RPMI7951 (cell line): ENCODE measurements around the gene SGSM2. TPM values are rescaled to one million over a fixed set of nuclear protein-coding genes. Genes with fewer than 3 reads are reported as not detected.

ENCODE experiments used
- DNase-seq: peaks from one replicate; pipeline ENCODE4 v3.0.0-alpha.2; 2012; ENCODE audit warnings: low read depth
- total RNA-seq: library from RNA; depleted of rRNA; stranded (reverse); fragments of >200 nt; shearing (Covaris generic); gene quantifications from 2 replicates; pipeline ENCODE4 v1.2.3, GENCODE V29; 2014; rRNA removed

Gene SGSM2
- 9.1 and 9.5 TPM in 2 replicates for total RNA-seq

- peak; percentile 39 for DNase-seq
Measured at GRCh38 chr17:2336852-2337543, at the start of gene SGSM2. TSS of gene SGSM2 (plus strand) at chr17:2337501. CDS start at chr17:2337689, 188 bp downstream.

GRCh38 chr17:2289878-2290478, 47.3 kb upstream of the SGSM2 start:
- no peak for DNase-seq

DNA sequence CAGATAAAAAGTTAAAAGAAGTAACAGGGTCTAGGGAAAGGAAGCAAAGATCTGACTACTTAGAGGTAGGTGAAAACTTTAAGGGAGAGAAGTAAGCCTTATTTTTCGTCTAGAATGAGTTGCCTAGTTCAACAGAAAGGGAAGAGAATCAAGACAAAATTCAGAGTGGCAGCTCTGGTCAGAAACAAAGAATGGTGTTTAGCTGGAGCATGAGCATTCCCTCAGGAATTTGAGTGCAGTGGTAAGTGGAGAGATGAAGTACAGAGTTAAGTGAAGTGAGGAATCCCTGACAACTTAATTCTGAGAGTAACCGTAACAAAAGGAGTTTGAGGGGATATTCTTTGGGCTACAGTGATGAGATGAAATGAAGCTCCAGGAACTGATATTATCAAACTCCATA, 45.2 kb upstream of the SGSM2 start:
- DNase-seq: no peak

- no peak for DNase-seq
Measured at GRCh38 chr17:2295575-2295974, 41.7 kb upstream of the SGSM2 start.

DNA sequence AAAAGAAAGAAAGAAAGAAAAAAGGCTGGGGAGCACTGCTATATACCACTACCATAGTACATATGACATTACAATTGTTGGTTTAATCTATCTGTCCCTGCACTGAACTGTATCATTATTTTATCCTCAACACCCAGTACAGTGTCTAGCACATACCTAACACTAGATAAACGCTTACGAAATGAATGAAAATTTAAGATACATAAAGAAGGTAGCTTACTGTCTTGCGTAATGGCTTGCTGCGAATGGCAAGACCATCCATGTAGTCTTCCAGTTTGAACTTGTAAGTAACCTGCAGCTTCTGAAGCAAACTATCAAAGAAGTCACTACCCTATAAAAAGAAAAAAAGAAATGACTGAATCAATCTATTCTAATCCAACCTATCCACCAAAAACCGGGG, 40.3 kb upstream of the SGSM2 start:
- no peak for DNase-seq

DNA sequence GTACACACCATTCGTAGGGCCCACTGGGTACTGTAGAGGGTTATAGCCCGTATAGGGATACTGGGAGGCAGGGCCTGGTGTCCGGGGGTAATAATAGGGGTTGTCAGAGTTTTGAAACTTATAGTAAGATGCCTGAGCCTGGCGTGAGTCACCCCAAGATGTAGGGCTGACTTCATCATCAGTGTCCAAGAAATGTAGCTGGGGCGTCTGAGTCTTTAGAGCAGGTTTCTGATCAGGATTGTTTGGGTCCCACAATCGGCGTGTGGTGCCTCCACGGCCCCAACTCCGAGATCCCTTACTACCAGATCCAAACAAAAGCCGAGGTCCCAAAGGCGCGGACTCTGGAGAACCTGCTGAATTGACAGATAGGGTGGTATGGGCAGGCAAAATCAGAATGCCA, 38.2 kb upstream of the SGSM2 start:
- no peak for DNase-seq

- no peak for DNase-seq
Measured at GRCh38 chr17:2299756-2300155, 37.5 kb upstream of the SGSM2 start.

- DNase-seq: no peak
Measured at GRCh38 chr17:2302778-2303203, 34.5 kb upstream of the SGSM2 start.

DNA sequence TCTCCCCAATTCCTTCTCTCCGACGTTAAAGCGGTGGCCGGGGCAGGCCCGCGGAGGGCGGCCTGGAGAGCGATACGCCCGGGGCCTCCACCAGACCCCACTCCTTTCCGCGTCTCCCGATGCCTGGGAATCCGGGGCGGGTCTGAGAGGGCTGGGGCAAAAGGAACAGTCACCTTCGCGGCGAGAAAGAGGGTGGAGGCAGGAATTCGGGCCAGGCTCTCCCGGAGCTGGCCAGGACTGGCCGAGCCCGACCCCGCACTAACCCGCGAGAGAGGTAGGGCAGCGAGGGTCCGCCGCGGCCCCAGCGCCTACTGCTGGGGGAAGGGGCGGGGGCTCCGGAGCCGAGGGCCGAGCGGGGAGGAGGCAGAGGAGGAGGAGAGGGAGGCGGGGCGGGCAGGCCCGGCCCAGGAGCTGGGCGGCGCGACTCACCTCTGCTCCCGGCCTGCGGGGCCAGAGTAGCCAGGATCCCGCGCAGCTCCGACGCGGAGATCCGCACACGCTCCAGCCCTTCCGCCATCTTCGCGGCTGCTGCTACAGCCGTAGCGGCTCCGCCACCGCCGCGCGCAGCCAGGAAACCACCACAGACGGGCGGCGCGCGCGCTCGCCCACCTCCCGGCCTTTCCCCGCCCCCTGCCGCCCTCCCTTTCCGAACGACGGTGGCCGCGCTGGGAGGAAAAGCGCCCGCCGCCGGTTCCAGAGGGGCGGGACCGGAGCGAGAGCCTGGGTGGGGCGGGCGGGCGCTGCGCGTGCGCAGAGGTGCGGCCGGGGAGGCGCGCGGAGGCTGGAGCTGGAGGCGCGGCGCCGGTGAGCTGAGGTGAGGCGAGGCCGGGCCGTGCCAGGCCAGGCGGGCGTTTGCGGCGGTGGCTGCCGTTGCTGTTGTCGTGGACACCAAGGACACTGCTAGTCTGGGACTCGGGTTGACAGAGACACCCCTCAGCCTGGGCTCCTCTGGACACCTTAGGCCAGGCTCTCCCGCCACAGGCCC, 33.8 kb upstream of the SGSM2 start, which contains the start of the genes SMG6 and SRR:
TSS of gene SMG6 (minus strand) at position 582 of the 985 bp plus-strand sequence. CDS start at position 517, 65 bp downstream.
TSS of gene SRR (plus strand) at position 747 of the 985 bp plus-strand sequence. CDS start 11,611 bp downstream, outside the sequence.
- peak; percentile 82 for DNase-seq

DNA sequence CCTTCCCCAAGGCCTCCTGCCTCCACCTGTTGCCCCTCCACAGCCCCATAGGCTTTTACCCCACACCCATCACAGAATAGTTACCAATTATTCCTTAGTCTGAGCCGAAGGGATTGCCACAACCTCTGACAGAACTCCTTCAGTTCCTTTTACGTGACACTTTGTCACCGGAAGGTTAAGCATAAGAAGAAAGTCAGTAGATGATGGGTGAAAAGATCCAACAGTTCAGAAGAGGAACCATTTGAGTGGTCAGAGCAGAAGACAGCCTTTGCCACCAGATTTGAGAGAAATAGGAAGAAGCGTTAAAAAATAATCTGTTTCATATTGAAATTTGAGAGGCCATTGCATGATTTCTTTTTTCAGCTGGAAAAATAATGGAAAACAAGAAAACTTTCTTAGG, 32.4 kb upstream of the SGSM2 start:
- no peak for DNase-seq

- DNase-seq: no peak
Measured at GRCh38 chr17:2309338-2310154, 27.8 kb upstream of the SGSM2 start.

DNA sequence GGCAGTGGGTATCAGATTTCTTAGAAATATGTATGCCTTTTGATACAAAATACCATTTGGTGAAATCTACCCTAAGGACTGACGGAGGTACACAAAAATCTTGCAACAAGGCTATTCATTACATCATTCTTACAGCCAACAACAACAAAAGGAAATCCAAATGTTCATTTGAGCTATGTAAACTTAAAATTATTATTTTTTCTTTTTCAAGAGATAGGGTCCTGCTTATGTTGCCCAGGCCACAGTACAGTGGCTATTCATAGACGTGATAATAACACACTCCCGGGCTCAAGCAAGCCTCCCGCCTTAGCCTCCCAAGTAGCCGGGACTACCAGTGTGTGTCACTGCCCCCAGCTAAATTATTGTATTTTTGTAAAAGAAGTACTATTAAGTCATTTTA, 24.6 kb upstream of the SGSM2 start:
- DNase-seq: no peak

- DNase-seq: peak; percentile 3
Measured at GRCh38 chr17:2316916-2317205, 20.4 kb upstream of the SGSM2 start.

- no peak for DNase-seq
Measured at GRCh38 chr17:2317796-2318195, 19.5 kb upstream of the SGSM2 start.

DNA sequence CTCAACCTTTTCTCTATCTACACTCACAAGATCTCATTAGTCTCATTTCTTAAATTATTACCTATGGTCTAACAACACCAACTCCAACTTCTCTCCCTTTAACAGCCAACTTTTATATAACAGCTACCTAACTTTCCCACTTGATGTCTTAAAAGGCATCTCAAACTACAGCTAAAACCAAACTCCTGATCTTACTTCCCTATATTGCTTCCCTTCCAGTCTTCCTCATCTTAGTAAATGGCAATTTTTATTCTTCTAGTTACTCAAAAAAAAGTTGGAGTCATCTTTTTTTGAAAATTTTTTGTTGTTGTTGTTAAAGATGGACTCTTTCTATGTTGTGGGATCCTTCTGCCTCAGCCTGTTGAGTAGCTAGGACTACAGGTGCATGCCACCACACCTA, 18.2 kb upstream of the SGSM2 start:
- no peak for DNase-seq

DNA sequence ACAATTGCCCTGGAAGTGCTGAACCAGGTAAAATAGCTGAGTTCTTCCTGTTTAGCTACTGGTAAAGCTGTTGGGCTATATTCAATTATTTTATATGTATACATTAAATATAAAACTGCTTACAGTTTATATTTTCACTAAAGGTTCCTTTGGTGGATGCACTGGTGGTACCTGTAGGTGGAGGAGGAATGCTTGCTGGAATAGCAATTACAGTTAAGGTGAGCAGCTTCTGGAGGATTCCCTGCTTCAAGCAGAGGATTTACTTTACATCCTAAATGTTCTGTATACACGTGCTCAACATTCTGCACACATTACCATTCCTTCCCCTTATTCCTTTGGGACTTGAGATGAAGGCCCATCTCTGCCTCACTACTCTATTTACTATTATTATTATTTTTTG, 15.9 kb upstream of the SGSM2 start:
- no peak for DNase-seq

GRCh38 chr17:2323629-2324314, 13.5 kb upstream of the SGSM2 start:
- no peak for DNase-seq

- DNase-seq: no peak
Measured at GRCh38 chr17:2331303-2331702, 6.0 kb upstream of the SGSM2 start.

DNA sequence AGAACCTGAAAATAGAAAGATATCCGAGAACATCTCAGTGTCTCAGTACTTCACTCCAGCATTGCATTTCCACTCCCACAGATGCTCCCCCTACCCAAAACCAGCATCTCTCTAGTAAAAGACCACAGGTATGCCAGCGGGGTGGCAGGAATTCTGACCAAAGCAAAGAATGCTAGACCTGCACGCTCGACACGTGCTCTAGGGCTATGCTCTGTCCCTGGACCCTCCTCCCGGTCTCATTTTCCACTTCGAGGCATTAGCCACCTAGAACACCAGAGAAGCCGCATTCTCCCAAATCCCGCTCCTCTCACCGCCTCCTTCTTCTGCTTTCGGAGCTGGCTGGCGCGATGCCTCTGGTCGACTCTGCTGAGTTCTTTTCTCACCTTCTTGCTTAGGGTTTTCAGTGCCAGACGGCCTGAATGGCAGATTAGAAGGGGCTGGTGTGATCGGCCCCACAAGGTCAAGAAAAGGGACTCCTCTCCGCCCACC, 1.5 kb upstream of the SGSM2 start:
- DNase-seq: no peak

DNA sequence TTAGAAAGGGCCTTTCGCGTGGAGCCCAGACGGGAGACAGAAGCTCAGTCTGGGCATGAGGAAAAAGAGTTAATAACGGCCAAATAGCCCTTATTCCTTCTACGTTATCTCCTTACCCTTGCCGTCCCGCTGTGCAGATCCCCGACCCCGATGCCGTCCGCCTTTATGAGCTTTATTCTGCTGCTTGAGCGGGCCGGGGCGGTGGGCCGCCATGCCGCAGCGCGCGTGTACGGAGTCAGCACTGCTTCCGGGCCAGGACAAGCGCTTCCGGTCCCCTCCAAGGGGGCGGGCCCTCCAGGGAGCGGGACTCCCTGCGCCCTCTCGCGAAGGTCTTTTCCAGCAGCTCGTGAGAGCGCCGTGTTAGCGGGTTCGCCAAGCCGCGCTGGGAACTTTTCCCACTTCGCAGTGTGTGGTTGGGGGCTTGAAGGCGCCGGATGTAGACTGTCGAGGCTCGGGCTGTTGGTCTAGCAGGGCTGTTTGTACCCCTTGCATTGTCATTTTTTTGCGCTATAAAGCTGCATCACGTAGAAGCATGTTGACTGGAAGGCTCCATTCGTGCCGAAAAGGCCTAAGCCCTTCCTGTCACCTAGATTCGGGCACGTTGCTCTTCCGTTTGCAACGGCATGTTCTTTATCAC, 968 bp upstream of the SGSM2 start, which contains the start of gene TSR1:
TSS of gene TSR1 (minus strand) at position 243 of the 637 bp plus-strand sequence. CDS start at position 213, 30 bp downstream.
- peak; percentile 86 for DNase-seq
